Calu3 (cell line): ENCODE data around the gene PDS5B. TPM values are rescaled to one million over a fixed set of nuclear protein-coding genes. Genes with fewer than 3 reads are reported as not detected.
A peak's percentile ranks its signal among the peaks of the same experiment; 100 is the strongest.

Experiments
- BruUV-seq: library from RNA; stranded (reverse); fragments of 400-500 nt; replicated peaks from 2 replicates; lab custom pipeline; 2021; lab: Mats Ljungman, UMichigan
- CTCF ChIA-PET: fragments of 300-600 bp; sonication (Branson Sonifier 250); formaldehyde crosslinking; loops from one replicate; lab custom pipeline; 2022; ENCODE audit warnings: antibody characterized with exemption; lab: Charles Lee
- DNase-seq: peaks from one replicate; pipeline ENCODE4 v3.0.0; 2022
- H3K27ac Mint-ChIP-seq: one replicate; pipeline ENCODE4 v1.8.0; 2022; ENCODE audit warnings: mixed read lengths; ENCODE audit not compliant: unreplicated experiment
- H3K27me3 Mint-ChIP-seq: one replicate; pipeline ENCODE4 v1.8.0; 2022; ENCODE audit warnings: mixed read lengths; ENCODE audit not compliant: unreplicated experiment
- H3K36me3 Mint-ChIP-seq: one replicate; pipeline ENCODE4 v1.8.0; 2022; ENCODE audit warnings: mild to moderate bottlenecking, moderate library complexity, mixed read lengths; ENCODE audit not compliant: insufficient read depth, unreplicated experiment
- H3K4me1 Mint-ChIP-seq: one replicate; pipeline ENCODE4 v1.8.0; 2022; ENCODE audit warnings: mild to moderate bottlenecking, low read depth, mixed read lengths; ENCODE audit not compliant: unreplicated experiment
- H3K4me3 Mint-ChIP-seq: one replicate; pipeline ENCODE4 v1.8.0; 2022; ENCODE audit warnings: mild to moderate bottlenecking, low read depth, moderate library complexity, mixed read lengths; ENCODE audit not compliant: unreplicated experiment
- H3K9me3 Mint-ChIP-seq: one replicate; pipeline ENCODE4 v1.8.0; 2022; ENCODE audit warnings: low read depth, mixed read lengths; ENCODE audit not compliant: unreplicated experiment
- CTCF ChIP-seq: fragments of 200-600 bp; IDR thresholded peaks from one replicate; pipeline ENCODE4 v1.8.0; 2022; ENCODE audit warnings: antibody characterized with exemption; ENCODE audit not compliant: unreplicated experiment
- intact Hi-C: fragments of 100-400 bp; cut with micrococcal nuclease; formaldehyde crosslinking; loops from one replicate; pipeline ENCODE4 v1.10.0; 2022; ENCODE audit not compliant: unreplicated experiment
- total RNA-seq: library from RNA; stranded (reverse); gene quantifications from 2 replicates; pipeline ENCODE4 v1.2.3, GENCODE V29; 2022

Gene PDS5B
- total RNA-seq, 1 experiment from 2014 or later, result 33.9 TPM

GRCh38 chr13:32657309-32657708, 71.1 kb downstream of the PDS5B start:
- no peak for DNase-seq
- Mint-ChIP-seq H3K27ac (no peak overlapping the region), H3K9me3 (no peaks in the 10 kb centered on the region), H3K36me3 (no peaks in the 10 kb centered on the region), H3K4me3 (no peak overlapping the region), H3K4me1 (peaks cover 9% of the 10 kb centered on the region), H3K27me3 (no peaks in the 10 kb centered on the region)
- no peak for TF ChIP-seq CTCF
- intact Hi-C loops, result no loop called here
- CTCF ChIA-PET, result no interaction called here
- no TSS peak for BruUV-seq

DNA sequence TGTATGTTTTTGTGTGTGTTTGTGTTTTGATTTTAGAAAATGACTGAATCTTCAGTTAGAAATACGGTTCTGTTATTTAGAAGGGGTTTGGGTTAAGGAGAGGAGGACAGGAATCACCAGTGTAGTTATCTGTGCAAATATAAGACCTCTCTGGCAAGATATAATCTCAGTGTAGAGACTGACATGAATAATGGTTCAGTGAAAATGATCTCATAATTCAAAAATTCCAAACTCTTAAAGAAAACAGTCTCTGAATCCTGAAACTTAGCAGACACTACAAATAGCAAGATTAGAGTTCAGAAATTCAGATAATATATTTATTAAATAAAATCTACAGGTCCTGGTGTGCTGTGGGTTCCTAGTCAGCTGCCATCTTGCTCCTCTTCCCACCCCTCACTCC, 73.5 kb downstream of the PDS5B start:
- DNase-seq, result no peak
- Mint-ChIP-seq H3K27ac (no peak overlapping the region), H3K27me3 (no peaks in the 10 kb centered on the region), H3K4me1 (peaks cover 9% of the 10 kb centered on the region), H3K36me3 (no peaks in the 10 kb centered on the region), H3K9me3 (no peaks in the 10 kb centered on the region), H3K4me3 (no peak overlapping the region)
- CTCF ChIA-PET, result no interaction called here
- intact Hi-C loops, result no loop called here
- TF ChIP-seq CTCF, result no peak
- no TSS peak for BruUV-seq

DNA sequence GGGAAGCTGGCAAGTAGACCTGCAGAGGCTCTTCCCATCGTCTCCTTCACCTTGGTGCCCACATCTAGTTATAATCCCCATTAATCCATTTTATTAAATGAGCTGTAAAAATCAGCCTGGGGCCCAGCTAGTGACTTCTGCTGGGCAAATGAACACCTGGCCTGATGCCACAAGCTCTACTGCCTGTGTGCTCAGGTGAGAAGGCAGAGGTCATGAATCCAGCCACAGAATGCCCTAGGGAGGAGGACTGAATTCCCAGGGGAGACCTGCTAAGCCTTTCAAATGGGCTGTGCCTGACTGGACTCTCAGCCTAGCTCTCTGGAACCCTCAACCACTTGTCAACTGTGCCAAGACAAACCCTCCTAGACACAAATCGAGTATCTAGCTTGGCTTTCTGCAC, 74.0 kb downstream of the PDS5B start:
- CTCF ChIA-PET, result no interaction called here
- H3K9me3 Mint-ChIP-seq, result no peaks in the 10 kb centered on the region
- intact Hi-C loops, result no loop called here

GRCh38 chr13:32661685-32662084, 75.4 kb downstream of the PDS5B start:
- Mint-ChIP-seq H3K4me1 (peaks cover 9% of the 10 kb centered on the region), H3K4me3 (no peak overlapping the region), H3K27ac (no peak overlapping the region), H3K36me3 (no peaks in the 10 kb centered on the region), H3K27me3 (no peaks in the 10 kb centered on the region), H3K9me3 (no peaks in the 10 kb centered on the region)
- no TSS peak for BruUV-seq
- intact Hi-C loops, result no loop called here
- no peak for DNase-seq
- TF ChIP-seq CTCF, result no peak
- CTCF ChIA-PET, result no interaction called here

More for the DNA sequence above, 74.0 kb downstream of the PDS5B start:
- Mint-ChIP-seq H3K27me3 (no peaks in the 10 kb centered on the region), H3K36me3 (no peaks in the 10 kb centered on the region), H3K4me1 (peaks cover 9% of the 10 kb centered on the region), H3K4me3 (no peak overlapping the region), H3K27ac (no peak overlapping the region)
- no TSS peak for BruUV-seq
- no peak for TF ChIP-seq CTCF
- DNase-seq, result peak; percentile 0
